HG03558 (cell line): ENCODE results near the gene C4BPB.

Source experiments
- ATAC-seq: cut with Tn5 transposase; IDR thresholded peaks from one replicate; pipeline ENCODE4 v1.9.1; 2021; ENCODE audit warnings: moderate number of reproducible peaks; ENCODE audit not compliant: unreplicated experiment; ENCODE audit errors: extremely low read depth

C4BPB gene

GRCh38 chr1:207079706-207080241 lies 8.9 kb upstream of the C4BPB start:
- no peak for ATAC-seq

GRCh38 chr1:207081088-207081487 lies 7.6 kb upstream of the C4BPB start:
- ATAC-seq: no peak

- ATAC-seq: no peak
Observed at GRCh38 chr1:207081806-207082205, 6.9 kb upstream of the C4BPB start.

GRCh38 chr1:207084232-207084631 lies 4.4 kb upstream of the C4BPB start:
- no peak for ATAC-seq

GRCh38 chr1:207084701-207085180 lies 3.9 kb upstream of the C4BPB start:
- no peak for ATAC-seq

- ATAC-seq: no peak
Observed at GRCh38 chr1:207085887-207086286, 2.8 kb upstream of the C4BPB start.

GRCh38 chr1:207088161-207088560 lies 499 bp upstream of the C4BPB start:
- ATAC-seq: no peak

- ATAC-seq: no peak
Observed at GRCh38 chr1:207089627-207090355, 1.1 kb downstream of the C4BPB start.

- no peak for ATAC-seq
Observed at GRCh38 chr1:207091200-207091908, 2.7 kb downstream of the C4BPB start.

GRCh38 chr1:207093944-207094343 lies 5.3 kb downstream of the C4BPB start:
- ATAC-seq: no peak

GRCh38 chr1:207097871-207098324 lies 9.2 kb downstream of the C4BPB start:
- peak; percentile 61 for ATAC-seq

GRCh38 chr1:207101720-207102119 lies 13.1 kb downstream of the C4BPB start:
- no peak for ATAC-seq

- ATAC-seq: no peak
Observed at GRCh38 chr1:207102146-207102545, 13.5 kb downstream of the C4BPB start.

- ATAC-seq: no peak
Observed at GRCh38 chr1:207102659-207103058, 14.0 kb downstream of the C4BPB start.

- ATAC-seq: no peak
Observed at GRCh38 chr1:207103892-207104373, 15.3 kb downstream of the C4BPB start, which contains the start of gene C4BPA. Gene C4BPA, plus strand, starts transcription at chr1:207104233. Its CDS starts 8,793 bp downstream, at chr1:207113026.

- ATAC-seq: no peak
Observed at GRCh38 chr1:207109004-207109403, 20.3 kb downstream of the C4BPB start.

GRCh38 chr1:207112616-207113296 lies 24.1 kb downstream of the C4BPB start:
- no peak for ATAC-seq

GRCh38 chr1:207115269-207115668 lies 26.6 kb downstream of the C4BPB start:
- no peak for ATAC-seq

GRCh38 chr1:207124389-207124788 lies 35.7 kb downstream of the C4BPB start:
- no peak for ATAC-seq

GRCh38 chr1:207128336-207128921 lies 39.8 kb downstream of the C4BPB start:
- no peak for ATAC-seq
